GM18861 (cell line): ENCODE results near the gene AEBP2.
"Not testable (repeated sequence)": the region's sequence is repeated elsewhere in the genome, so short reads cannot be mapped to it uniquely, and the experiment has no call there.

Experiments used
- ATAC-seq: cut with Tn5 transposase; IDR thresholded peaks from one replicate; pipeline ENCODE4 v1.9.1; 2021; ENCODE audit not compliant: unreplicated experiment

AEBP2 gene

DNA sequence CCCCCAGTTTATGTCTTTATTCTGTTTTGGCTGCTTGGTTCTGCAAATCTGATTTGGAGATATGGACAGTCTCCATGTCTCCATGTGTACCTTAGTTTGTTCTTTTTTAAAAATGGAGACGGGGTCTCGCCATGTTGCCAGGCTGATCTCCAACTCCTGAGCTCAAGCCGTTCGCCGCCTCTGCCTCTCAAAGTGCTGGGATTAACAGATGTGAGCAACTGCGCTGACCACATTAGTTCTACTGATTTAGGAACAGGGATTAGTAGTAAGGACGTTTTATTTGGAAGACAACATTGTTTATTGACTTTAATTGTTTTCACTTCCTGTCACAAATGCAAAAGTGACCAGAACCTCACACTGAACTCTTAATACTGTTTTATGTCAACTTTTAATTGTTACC is 14.7 kb downstream of the AEBP2 start:
- no peak for ATAC-seq

DNA sequence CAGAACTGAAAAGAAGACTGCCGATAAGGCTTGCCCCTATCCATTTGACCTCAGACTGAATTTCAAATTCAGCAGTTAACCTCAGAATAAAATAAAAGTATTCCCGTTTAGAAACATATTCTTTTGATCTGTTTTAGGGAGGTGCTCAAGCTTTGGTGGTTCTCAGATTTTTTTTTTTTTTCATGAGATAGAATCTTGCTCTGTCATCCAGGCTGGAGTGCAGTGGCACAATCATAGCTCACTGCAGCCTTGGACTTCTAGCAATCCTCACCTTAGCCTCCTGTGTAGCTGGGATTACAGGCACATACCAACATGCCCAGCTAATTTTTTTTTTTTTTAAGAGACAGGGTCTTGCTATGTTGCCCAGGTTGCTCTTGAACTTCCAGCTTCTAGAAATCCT is 15.5 kb downstream of the AEBP2 start:
- ATAC-seq = no peak

DNA sequence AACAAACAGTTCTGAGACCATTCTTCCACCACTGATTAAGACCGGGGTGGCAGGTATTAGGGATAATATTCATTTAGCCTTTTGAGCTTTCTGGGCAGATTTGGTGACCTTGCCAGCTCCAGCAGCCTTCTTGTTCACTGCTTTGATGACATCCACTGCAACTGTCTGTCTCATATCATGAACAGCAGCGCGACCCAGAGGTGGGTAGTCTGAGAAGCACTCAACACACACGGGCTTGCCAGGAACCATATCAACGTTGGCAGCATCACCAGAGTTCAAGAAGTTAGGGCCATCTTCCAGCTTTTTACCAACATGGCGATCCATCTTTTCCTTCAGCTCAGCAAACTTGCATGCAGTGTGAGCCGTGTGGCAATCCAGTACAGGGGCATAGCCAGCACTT is 16.9 kb downstream of the AEBP2 start:
- no peak for ATAC-seq

- no peak for ATAC-seq
Measured at GRCh38 chr12:19457561-19457960, 18.3 kb downstream of the AEBP2 start.

- peak; percentile 53 for ATAC-seq
Measured at GRCh38 chr12:19458733-19459132, 19.4 kb downstream of the AEBP2 start.

GRCh38 chr12:19461999-19462398 is 22.7 kb downstream of the AEBP2 start:
- ATAC-seq = no peak

DNA sequence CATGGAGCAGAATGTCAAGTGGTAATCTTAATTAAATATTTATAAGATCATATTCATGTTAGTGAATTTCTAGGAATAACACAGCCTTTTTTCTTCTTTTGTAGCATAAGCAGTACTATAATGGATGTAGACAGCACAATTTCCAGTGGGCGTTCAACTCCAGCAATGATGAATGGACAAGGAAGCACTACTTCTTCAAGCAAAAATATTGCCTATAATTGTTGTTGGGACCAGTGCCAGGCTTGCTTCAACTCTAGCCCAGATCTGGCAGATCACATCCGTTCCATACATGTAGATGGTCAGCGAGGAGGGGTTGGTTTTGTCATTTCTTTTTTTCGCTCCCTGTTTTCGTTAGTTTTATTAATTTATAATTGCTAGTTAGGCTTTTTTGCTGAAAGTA is 23.1 kb downstream of the AEBP2 start:
- ATAC-seq = no peak

DNA sequence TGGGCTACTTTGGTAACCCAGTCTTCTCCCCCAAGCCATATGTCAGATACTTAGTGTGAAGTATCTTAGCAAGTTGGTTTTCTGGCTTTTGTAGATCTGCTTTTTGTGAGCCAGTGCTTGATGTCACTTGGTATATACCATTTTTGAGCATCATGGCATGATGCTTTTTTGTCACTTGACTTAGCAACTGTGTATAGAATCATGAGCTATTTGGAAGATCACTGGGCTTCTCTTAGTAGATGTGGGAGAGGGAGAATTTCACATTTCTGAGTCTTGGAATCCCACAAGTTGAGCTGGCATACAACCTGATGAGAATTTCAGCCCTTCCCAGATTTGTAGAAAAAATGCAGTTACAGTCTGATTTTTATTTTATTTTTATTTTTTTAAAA is 24.9 kb downstream of the AEBP2 start:
- no peak for ATAC-seq

DNA sequence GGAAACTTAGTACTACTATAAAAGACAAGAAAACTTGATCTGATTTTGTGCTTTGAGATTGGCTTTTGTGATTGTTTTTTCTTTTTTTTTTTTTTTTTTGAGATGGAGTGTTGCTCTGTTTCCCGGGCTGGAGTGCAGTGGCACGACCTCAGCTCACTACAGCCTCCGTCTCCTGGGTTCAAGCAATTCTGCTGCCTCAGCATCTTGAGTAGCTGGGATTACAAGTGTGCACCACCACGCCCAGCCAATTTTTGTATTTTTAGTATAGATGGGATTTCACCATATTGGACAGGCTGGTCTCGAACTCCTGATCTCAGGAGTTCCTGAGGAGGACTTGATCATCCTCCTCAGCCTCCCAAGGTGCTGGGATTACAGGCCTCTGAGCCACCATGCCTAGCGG is 26.4 kb downstream of the AEBP2 start:
- ATAC-seq = no peak

DNA sequence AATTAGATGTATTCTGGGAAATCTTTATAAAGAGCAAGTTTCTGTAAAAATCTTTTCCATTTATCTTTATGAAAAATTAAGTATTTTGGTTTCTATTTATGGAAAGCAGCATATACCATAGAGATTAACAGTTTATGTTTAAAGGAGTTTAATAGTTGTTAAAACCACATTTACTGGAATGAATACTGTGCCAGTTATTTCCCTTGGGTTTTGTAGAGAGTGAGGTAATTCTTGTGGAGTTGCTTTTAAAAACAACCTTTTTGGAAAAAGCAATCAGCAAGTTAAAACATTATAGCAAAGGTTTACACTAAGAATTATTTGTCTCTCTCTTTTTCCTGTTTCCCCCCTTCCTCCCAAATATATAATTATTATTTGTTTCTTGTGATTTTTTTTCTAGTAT is 34.9 kb downstream of the AEBP2 start:
- no peak for ATAC-seq

- not testable (repeated sequence) for ATAC-seq
Measured at GRCh38 chr12:19475884-19476505, 36.7 kb downstream of the AEBP2 start.

- no peak for ATAC-seq
Measured at GRCh38 chr12:19477071-19477470, 37.8 kb downstream of the AEBP2 start.

- ATAC-seq = no peak
Measured at GRCh38 chr12:19480459-19480858, 41.2 kb downstream of the AEBP2 start.

GRCh38 chr12:19482036-19482435 is 42.7 kb downstream of the AEBP2 start:
- ATAC-seq = no peak

GRCh38 chr12:19482551-19483109 is 43.3 kb downstream of the AEBP2 start:
- ATAC-seq = peak; percentile 70

DNA sequence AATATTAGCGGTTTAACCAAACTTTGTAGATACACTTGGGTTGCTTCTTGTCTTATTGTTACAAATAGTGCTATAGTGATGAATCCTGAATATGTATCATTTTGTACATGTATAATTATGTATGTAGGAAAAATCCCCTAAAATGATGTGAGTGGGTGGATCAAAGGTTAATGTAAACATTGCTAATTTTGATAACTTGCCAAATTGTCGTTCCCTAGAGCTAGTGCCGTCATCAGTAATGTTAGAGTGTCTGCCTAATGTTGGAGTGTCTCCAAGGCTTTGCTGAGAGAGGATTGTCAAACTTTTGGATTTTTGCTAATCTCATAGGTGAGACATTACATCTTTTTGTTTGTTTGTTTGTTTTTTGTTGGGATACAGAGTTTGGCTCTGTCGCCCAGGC is 44.4 kb downstream of the AEBP2 start:
- ATAC-seq = no peak

- no peak for ATAC-seq
Measured at GRCh38 chr12:19484738-19485137, 45.4 kb downstream of the AEBP2 start.

GRCh38 chr12:19485240-19485639 is 45.9 kb downstream of the AEBP2 start:
- ATAC-seq = no peak

- ATAC-seq = no peak
Measured at GRCh38 chr12:19489168-19489567, 49.9 kb downstream of the AEBP2 start.

DNA sequence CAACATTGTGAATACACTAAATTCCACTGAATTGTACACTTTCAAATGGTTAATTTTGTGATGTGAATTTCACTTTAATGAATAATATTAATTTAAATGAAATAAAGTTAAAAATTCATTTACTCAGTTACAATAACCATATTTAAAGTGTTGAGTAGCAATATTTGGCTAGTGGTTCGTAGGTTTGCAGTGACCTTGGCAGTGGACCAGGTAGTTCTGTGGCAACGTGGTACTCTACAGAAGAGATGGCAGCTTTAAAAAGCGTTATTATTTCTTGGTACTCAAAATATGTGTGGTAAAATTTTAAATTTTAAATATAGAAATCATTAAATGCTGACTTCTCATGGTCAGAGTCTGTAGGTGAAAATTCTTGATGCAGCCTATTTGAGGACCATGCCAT is 51.6 kb downstream of the AEBP2 start:
- no peak for ATAC-seq

GRCh38 chr12:19491863-19492262 is 52.6 kb downstream of the AEBP2 start:
- no peak for ATAC-seq

DNA sequence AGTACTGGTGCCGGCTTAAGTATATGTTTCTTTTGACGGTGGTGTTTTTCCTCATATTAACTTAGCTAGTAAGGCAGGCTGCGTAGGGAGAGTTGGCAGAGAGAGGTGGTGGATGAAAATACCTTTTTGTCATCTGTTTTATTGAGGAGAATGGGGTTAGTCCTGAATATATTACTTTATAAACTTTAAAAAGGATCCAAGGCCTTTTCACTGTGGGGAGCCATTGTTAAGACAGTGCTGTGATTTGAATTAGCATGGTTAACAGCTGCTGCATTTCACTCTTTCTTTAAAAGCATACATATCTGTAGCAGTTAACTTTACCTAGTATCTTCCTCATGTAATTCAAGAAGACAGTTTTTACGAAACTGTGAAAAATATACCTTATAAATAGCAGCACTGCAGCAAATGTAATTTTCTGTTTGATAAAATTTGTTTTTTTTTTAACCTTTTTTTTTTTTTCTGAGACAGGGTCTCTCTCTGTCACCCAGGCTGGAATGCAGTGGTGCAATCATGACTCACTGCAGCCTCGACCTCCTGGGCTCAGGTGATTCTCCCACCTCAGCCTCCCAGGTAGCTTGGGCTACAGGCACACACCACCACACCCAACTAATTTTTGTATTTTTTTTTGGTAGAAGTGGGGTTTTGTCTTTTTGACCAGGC is 57.1 kb downstream of the AEBP2 start:
- no peak for ATAC-seq

DNA sequence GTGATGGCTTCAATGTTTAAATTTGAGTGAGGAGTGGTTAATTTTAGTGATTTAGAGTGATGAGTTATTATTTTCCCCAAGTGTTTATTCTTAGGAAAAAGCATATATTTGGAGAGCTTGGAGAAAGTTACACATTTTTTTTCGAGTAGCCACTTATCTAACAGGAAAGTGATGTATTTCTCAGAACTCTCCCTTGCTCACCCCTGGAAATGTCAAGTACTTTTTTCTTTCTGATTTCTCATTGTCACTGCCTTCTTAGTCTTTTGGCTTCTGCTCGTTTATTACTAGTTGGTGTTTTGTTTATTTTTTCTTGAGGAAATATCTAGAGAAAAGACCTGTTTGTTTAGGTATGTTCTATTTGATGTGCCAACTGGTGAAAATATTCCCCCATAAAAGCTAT is 58.8 kb downstream of the AEBP2 start:
- ATAC-seq = no peak
